Ureter (tissue), 1 donor: ENCODE results near the gene TRMT2B. TPM values are rescaled to one million over a fixed set of nuclear protein-coding genes. Genes with fewer than 3 reads are reported as not detected.
"Not testable (repeated sequence)": the region's sequence is repeated elsewhere in the genome, so short reads cannot be mapped to it uniquely, and the experiment has no call there.

Experiments used
- DNase-seq: peaks from one replicate; pipeline ENCODE4 v3.0.0-alpha.2; 2020; ENCODE audit warnings: low spot score
- total RNA-seq: library from RNA; stranded (reverse); gene quantifications from one replicate; pipeline ENCODE4 v1.2.4, GENCODE V29; 2023
- donor health status: DM: yes; HTN: yes; CAD: no.

The TRMT2B gene
- total RNA-seq = 26.7 TPM

- DNase-seq = peak; percentile 88
Observed at GRCh38 chrX:101051549-101052302, at the start of gene TRMT2B. Gene TRMT2B, minus strand, starts transcription at chrX:101052111. Its CDS starts 9,822 bp downstream, at chrX:101042289.

- peak; percentile 95 for DNase-seq
Observed at GRCh38 chrX:101097546-101098453, 45.9 kb upstream of the TRMT2B start, which contains the start of gene CENPI. Gene CENPI, plus strand, starts transcription at chrX:101098204. Its CDS starts 2,867 bp downstream, at chrX:101101071.

- no peak for DNase-seq
Observed at GRCh38 chrX:101091817-101092216, 39.9 kb upstream of the TRMT2B start.

- DNase-seq = no peak
Observed at GRCh38 chrX:101081231-101081630, 29.3 kb upstream of the TRMT2B start.

- DNase-seq = no peak
Observed at GRCh38 chrX:101080326-101081124, 28.6 kb upstream of the TRMT2B start.

GRCh38 chrX:101079736-101080270, 27.9 kb upstream of the TRMT2B start:
- no peak for DNase-seq

GRCh38 chrX:101078716-101079598, 27.0 kb upstream of the TRMT2B start, which contains the start of gene TMEM35A:
Gene TMEM35A, plus strand, starts transcription at chrX:101078879. Its CDS starts 124 bp downstream, at chrX:101079003.
- DNase-seq = no peak

- no peak for DNase-seq
Observed at GRCh38 chrX:101071582-101071981, 19.7 kb upstream of the TRMT2B start.

GRCh38 chrX:101062176-101062575, 10.3 kb upstream of the TRMT2B start:
- no peak for DNase-seq

- no peak for DNase-seq
Observed at GRCh38 chrX:101057093-101057714, 5.3 kb upstream of the TRMT2B start.

GRCh38 chrX:101056551-101056950, 4.6 kb upstream of the TRMT2B start:
- DNase-seq = not testable (repeated sequence)

GRCh38 chrX:101051153-101051548, 760 bp downstream of the TRMT2B start:
- no peak for DNase-seq

GRCh38 chrX:101040197-101040596, 11.7 kb downstream of the TRMT2B start:
- DNase-seq = no peak

GRCh38 chrX:101037231-101037630, 14.7 kb downstream of the TRMT2B start:
- no peak for DNase-seq

GRCh38 chrX:101029665-101030064, 22.2 kb downstream of the TRMT2B start:
- DNase-seq = no peak

- DNase-seq = no peak
Observed at GRCh38 chrX:101028562-101028961, 23.3 kb downstream of the TRMT2B start.

GRCh38 chrX:101025126-101025525, 26.8 kb downstream of the TRMT2B start:
- DNase-seq = no peak

GRCh38 chrX:101022020-101022419, 29.9 kb downstream of the TRMT2B start:
- no peak for DNase-seq

- DNase-seq = not testable (repeated sequence)
Observed at GRCh38 chrX:101012031-101012430, 39.9 kb downstream of the TRMT2B start.

- DNase-seq = no peak
Observed at GRCh38 chrX:101009090-101009489, 42.8 kb downstream of the TRMT2B start.
